ENCODE results near the gene PTPRK.

PTPRK gene

GRCh38 chr6:127969701-127970100, 550.7 kb downstream of the PTPRK start:
- no peak overlapping the region for H4K8ac ChIP-seq (ENCODE audit: low read depth, low read length)
- H3K18ac ChIP-seq (ENCODE audit: low read length) = no peak overlapping the region
- no peak overlapping the region for H3K4me3 ChIP-seq (ENCODE audit: low read length in 2 of 2)
- H2BK120ac ChIP-seq (ENCODE audit: low read depth, low read length) = no peak overlapping the region
- no peak overlapping the region for H4K91ac ChIP-seq (ENCODE audit: low read depth, low read length, poor library complexity)
- no peak overlapping the region for H3K23ac ChIP-seq (ENCODE audit: low read depth, low read length, poor library complexity)
- no peak overlapping the region for H2BK5ac ChIP-seq (ENCODE audit: low read length)
- H3K79me1 ChIP-seq (ENCODE audit: low read depth, low read length) = no peaks in the 10 kb centered on the region
- H2BK12ac ChIP-seq (ENCODE audit: low read length) = no peak overlapping the region
- no peak overlapping the region for H2AK5ac ChIP-seq (ENCODE audit: low read depth, low read length)
- no peak for DNase-seq (ENCODE audit: low spot score)
- H3K36me3 ChIP-seq (replicated peaks in 1 of 2; ENCODE audit: control insufficient read depth in 2 of 2, insufficient read depth in 2 of 2, low read length in 2 of 2) = peaks cover 5 to 49% of the 10 kb centered on the region in 2 donors
- no peaks in the 10 kb centered on the region for H3K9me3 ChIP-seq (replicated peaks in 1 of 2; ENCODE audit: control insufficient read depth in 2 of 2, insufficient read depth in 1 of 2, low read depth in 1 of 2, low read length in 2 of 2)
- H3K4me1 ChIP-seq (ENCODE audit: control insufficient read depth in 2 of 2, insufficient read depth in 1 of 2, low read depth in 1 of 2, low read length in 2 of 2) = no peaks in the 10 kb centered on the region
- WGBS, 2 donors (ENCODE audit: extremely low coverage in 2 of 2, insufficient read length in 2 of 2, insufficient replicate concordance in 1 of 2) = no CpG with 5 or more reads among the region's 3 CpGs
- no peak overlapping the region for H3K4me2 ChIP-seq (ENCODE audit: insufficient read depth, low read length, poor library complexity, severe bottlenecking)
- no peak overlapping the region for H3K27ac ChIP-seq (replicated peaks; ENCODE audit: low read length)
- H3K9ac ChIP-seq (ENCODE audit: low read depth, low read length, poor library complexity) = no peak overlapping the region
- no peaks in the 10 kb centered on the region for H3K27me3 ChIP-seq (ENCODE audit: control insufficient read depth in 3 of 3, insufficient read depth in 3 of 3, low read depth in 1 of 3, low read length in 3 of 3)
- H3K4ac ChIP-seq (ENCODE audit: low read length) = no peak overlapping the region
- no peak overlapping the region for H3K14ac ChIP-seq (ENCODE audit: low read length)
- H2AFZ ChIP-seq (ENCODE audit: low read length) = no peak overlapping the region
- no peak overlapping the region for H2BK15ac ChIP-seq (ENCODE audit: low read length)

DNA sequence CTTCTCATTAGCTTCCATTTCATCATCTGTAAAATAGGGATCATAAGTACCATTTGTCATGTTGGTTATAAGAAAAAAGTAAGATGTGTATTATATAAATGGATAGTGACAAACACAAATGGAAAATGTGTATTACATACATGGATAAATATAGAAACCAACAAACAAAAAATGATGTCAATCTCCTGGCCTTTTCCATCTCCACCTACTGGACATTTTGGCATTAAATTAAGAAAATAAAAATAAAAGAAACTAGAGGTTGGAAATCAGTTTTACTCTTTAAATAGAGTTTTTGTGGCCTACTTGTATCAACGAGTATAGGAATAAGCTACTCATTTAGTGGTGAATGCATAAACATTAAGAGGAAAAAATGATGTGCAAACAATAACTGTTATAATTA, 552.0 kb downstream of the PTPRK start:
- DNase-seq (ENCODE audit: low spot score) = no peak
- H3K4me1 ChIP-seq (ENCODE audit: control insufficient read depth in 2 of 2, insufficient read depth in 1 of 2, low read depth in 1 of 2, low read length in 2 of 2) = no peaks in the 10 kb centered on the region
- no CpG with 5 or more reads among the region's 1 CpG for WGBS, 2 donors (ENCODE audit: extremely low coverage in 2 of 2, insufficient read length in 2 of 2, insufficient replicate concordance in 1 of 2)

DNA sequence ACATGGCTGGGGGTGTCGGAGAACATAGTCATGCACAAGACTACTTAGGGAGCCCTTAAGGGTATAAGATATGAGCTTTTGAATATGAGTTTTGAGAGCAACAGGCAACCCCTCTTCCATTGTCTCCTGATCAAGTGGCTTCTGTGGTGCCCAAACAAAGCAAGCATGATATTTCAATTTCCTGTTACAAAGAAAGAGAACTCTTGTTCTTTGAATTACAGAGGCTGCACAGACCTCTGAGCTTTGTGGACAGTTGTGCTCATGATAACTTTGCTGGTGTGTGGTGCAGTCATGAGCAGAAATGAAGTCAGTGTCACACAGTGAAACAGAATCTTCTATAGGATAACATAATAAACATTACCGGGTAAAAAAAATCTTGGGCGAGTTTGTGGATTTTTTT, 552.7 kb downstream of the PTPRK start:
- H3K4me3 ChIP-seq (ENCODE audit: low read length in 2 of 2) = no peak overlapping the region
- no peak overlapping the region for H4K8ac ChIP-seq (ENCODE audit: low read depth, low read length)
- no peak overlapping the region for H3K14ac ChIP-seq (ENCODE audit: low read length)
- H2AFZ ChIP-seq (ENCODE audit: low read length) = no peak overlapping the region
- H3K27me3 ChIP-seq (ENCODE audit: control insufficient read depth in 3 of 3, insufficient read depth in 3 of 3, low read depth in 1 of 3, low read length in 3 of 3) = no peaks in the 10 kb centered on the region
- no peak overlapping the region for H2BK5ac ChIP-seq (ENCODE audit: low read length)
- no peak overlapping the region for H2BK15ac ChIP-seq (ENCODE audit: low read length)
- no peak overlapping the region for H3K23ac ChIP-seq (ENCODE audit: low read depth, low read length, poor library complexity)
- H3K9ac ChIP-seq (ENCODE audit: low read depth, low read length, poor library complexity) = no peak overlapping the region
- no peak overlapping the region for H2AK5ac ChIP-seq (ENCODE audit: low read depth, low read length)
- H3K27ac ChIP-seq (replicated peaks; ENCODE audit: low read length) = no peak overlapping the region
- H3K4me1 ChIP-seq (ENCODE audit: control insufficient read depth in 2 of 2, insufficient read depth in 1 of 2, low read depth in 1 of 2, low read length in 2 of 2) = no peaks in the 10 kb centered on the region
- DNase-seq (ENCODE audit: low spot score) = no peak
- H3K18ac ChIP-seq (ENCODE audit: low read length) = no peak overlapping the region
- no CpG with 5 or more reads among the region's 3 CpGs for WGBS, 2 donors (ENCODE audit: extremely low coverage in 2 of 2, insufficient read length in 2 of 2, insufficient replicate concordance in 1 of 2)
- H3K36me3 ChIP-seq (replicated peaks in 1 of 2; ENCODE audit: control insufficient read depth in 2 of 2, insufficient read depth in 2 of 2, low read length in 2 of 2) = peaks cover 2 to 38% of the 10 kb centered on the region in 2 donors
- no peak overlapping the region for H2BK120ac ChIP-seq (ENCODE audit: low read depth, low read length)
- no peak overlapping the region for H3K4ac ChIP-seq (ENCODE audit: low read length)
- H3K9me3 ChIP-seq (replicated peaks in 1 of 2; ENCODE audit: control insufficient read depth in 2 of 2, insufficient read depth in 1 of 2, low read depth in 1 of 2, low read length in 2 of 2) = no peaks in the 10 kb centered on the region
- no peaks in the 10 kb centered on the region for H3K79me1 ChIP-seq (ENCODE audit: low read depth, low read length)
- H3K4me2 ChIP-seq (ENCODE audit: insufficient read depth, low read length, poor library complexity, severe bottlenecking) = no peak overlapping the region
- no peak overlapping the region for H2BK12ac ChIP-seq (ENCODE audit: low read length)
- no peak overlapping the region for H4K91ac ChIP-seq (ENCODE audit: low read depth, low read length, poor library complexity)

More for the DNA sequence above, 552.0 kb downstream of the PTPRK start:
- Histone ChIP-seq H2BK15ac (ENCODE audit: low read length) (no peak overlapping the region), H3K18ac (ENCODE audit: low read length) (no peak overlapping the region), H4K91ac (ENCODE audit: low read depth, low read length, poor library complexity) (no peak overlapping the region), H4K8ac (ENCODE audit: low read depth, low read length) (no peak overlapping the region), H2BK12ac (ENCODE audit: low read length) (no peak overlapping the region), H3K14ac (ENCODE audit: low read length) (no peak overlapping the region), H2AFZ (ENCODE audit: low read length) (no peak overlapping the region), H2BK5ac (ENCODE audit: low read length) (no peak overlapping the region), H3K23ac (ENCODE audit: low read depth, low read length, poor library complexity) (no peak overlapping the region), H3K27me3 (ENCODE audit: control insufficient read depth in 3 of 3, insufficient read depth in 3 of 3, low read depth in 1 of 3, low read length in 3 of 3) (no peaks in the 10 kb centered on the region), H3K27ac (replicated peaks; ENCODE audit: low read length) (no peak overlapping the region), H3K9ac (ENCODE audit: low read depth, low read length, poor library complexity) (no peak overlapping the region), H2BK120ac (ENCODE audit: low read depth, low read length) (no peak overlapping the region), H3K79me1 (ENCODE audit: low read depth, low read length) (no peaks in the 10 kb centered on the region), H3K36me3 (replicated peaks in 1 of 2; ENCODE audit: control insufficient read depth in 2 of 2, insufficient read depth in 2 of 2, low read length in 2 of 2) (peaks cover 5 to 42% of the 10 kb centered on the region in 2 donors), H3K4me3 (ENCODE audit: low read length in 2 of 2) (no peak overlapping the region), H3K4me2 (ENCODE audit: insufficient read depth, low read length, poor library complexity, severe bottlenecking) (no peak overlapping the region), H3K9me3 (replicated peaks in 1 of 2; ENCODE audit: control insufficient read depth in 2 of 2, insufficient read depth in 1 of 2, low read depth in 1 of 2, low read length in 2 of 2) (no peaks in the 10 kb centered on the region), H3K4ac (ENCODE audit: low read length) (no peak overlapping the region), H2AK5ac (ENCODE audit: low read depth, low read length) (no peak overlapping the region)

GRCh38 chr6:127966616-127967015, 553.8 kb downstream of the PTPRK start:
- no peak overlapping the region for H3K4ac ChIP-seq (ENCODE audit: low read length)
- no peak overlapping the region for H3K27ac ChIP-seq (replicated peaks; ENCODE audit: low read length)
- no peak overlapping the region for H2BK12ac ChIP-seq (ENCODE audit: low read length)
- no peak overlapping the region for H3K9ac ChIP-seq (ENCODE audit: low read depth, low read length, poor library complexity)
- no peak overlapping the region for H2BK5ac ChIP-seq (ENCODE audit: low read length)
- H3K4me2 ChIP-seq (ENCODE audit: insufficient read depth, low read length, poor library complexity, severe bottlenecking) = no peak overlapping the region
- no peak overlapping the region for H3K14ac ChIP-seq (ENCODE audit: low read length)
- H4K8ac ChIP-seq (ENCODE audit: low read depth, low read length) = no peak overlapping the region
- H3K9me3 ChIP-seq (replicated peaks in 1 of 2; ENCODE audit: control insufficient read depth in 2 of 2, insufficient read depth in 1 of 2, low read depth in 1 of 2, low read length in 2 of 2) = no peaks in the 10 kb centered on the region
- H3K18ac ChIP-seq (ENCODE audit: low read length) = no peak overlapping the region
- no peaks in the 10 kb centered on the region for H3K27me3 ChIP-seq (ENCODE audit: control insufficient read depth in 3 of 3, insufficient read depth in 3 of 3, low read depth in 1 of 3, low read length in 3 of 3)
- no peak overlapping the region for H3K4me3 ChIP-seq (ENCODE audit: low read length in 2 of 2)
- H4K91ac ChIP-seq (ENCODE audit: low read depth, low read length, poor library complexity) = no peak overlapping the region
- no peak overlapping the region for H2AK5ac ChIP-seq (ENCODE audit: low read depth, low read length)
- no peak overlapping the region for H2BK15ac ChIP-seq (ENCODE audit: low read length)
- H3K23ac ChIP-seq (ENCODE audit: low read depth, low read length, poor library complexity) = no peak overlapping the region
- WGBS, 2 donors (ENCODE audit: extremely low coverage in 2 of 2, insufficient read length in 2 of 2, insufficient replicate concordance in 1 of 2) = no CpG with 5 or more reads among the region's 1 CpG
- H2BK120ac ChIP-seq (ENCODE audit: low read depth, low read length) = no peak overlapping the region
- H2AFZ ChIP-seq (ENCODE audit: low read length) = no peak overlapping the region
- H3K79me1 ChIP-seq (ENCODE audit: low read depth, low read length) = no peaks in the 10 kb centered on the region
- no peaks in the 10 kb centered on the region for H3K4me1 ChIP-seq (ENCODE audit: control insufficient read depth in 2 of 2, insufficient read depth in 1 of 2, low read depth in 1 of 2, low read length in 2 of 2)
- DNase-seq (ENCODE audit: low spot score) = no peak
- peaks cover 0 to 27% of the 10 kb centered on the region in 2 donors for H3K36me3 ChIP-seq (replicated peaks in 1 of 2; ENCODE audit: control insufficient read depth in 2 of 2, insufficient read depth in 2 of 2, low read length in 2 of 2)
